ENCODE results near the gene MEGF6. TPM values are rescaled to one million over a fixed set of nuclear protein-coding genes. Genes with fewer than 3 reads are reported as not detected.

MEGF6 gene
- total RNA-seq, 1 experiment from 2014 or later, result 65.3 TPM

- intact Hi-C loops (cut with micrococcal nuclease; ENCODE audit: unreplicated experiment), result no loop called here
- Histone ChIP-seq H3K4me1 (replicated peaks; ENCODE audit: insufficient read depth) (peaks cover 14% of the 10 kb centered on the region), H3K27me3 (ENCODE audit: insufficient read depth, low read depth) (no peaks in the 10 kb centered on the region), H3K9me2 (ENCODE audit: insufficient read depth) (no peaks in the 10 kb centered on the region), H2AFZ (no peak overlapping the region), H3K9me3 (ENCODE audit: insufficient read depth, low read depth) (no peaks in the 10 kb centered on the region), H4K20me1 (ENCODE audit: insufficient read depth) (0 out of 2 replicates have a peak, but pooled peaks cover 4% of the 10 kb centered on the region), H3F3A (ENCODE audit: insufficient read depth, low read depth) (peaks cover 14% of the 10 kb centered on the region; the same call in 1 of the 2 replicates), H3K4me3 (no peak overlapping the region), H3K27ac (no peak overlapping the region), H3K36me3 (ENCODE audit: low read depth) (no peaks in the 10 kb centered on the region), H3K4me2 (no peak overlapping the region), H3K79me2 (ENCODE audit: low read depth) (no peaks in the 10 kb centered on the region)
- POLR2A ChIA-PET (ENCODE audit: unreplicated experiment), result no interaction called here
- TF ChIP-seq CTCF (conservative IDR thresholded peaks at IDR 0.05) (no peak), EZH2 (IDR thresholded peaks at IDR 0.05; ENCODE audit: low read depth) (no peak)
- CTCF ChIA-PET, result no interaction called here
- no peak for DNase-seq
- BruUV-seq (replicated peaks), result no TSS peak
Measured at GRCh38 chr1:3477241-3477995, 133.9 kb downstream of the MEGF6 start.

- no TSS peak for BruUV-seq (replicated peaks)
- Histone ChIP-seq H3K4me3 (no peak overlapping the region), H3F3A (ENCODE audit: insufficient read depth, low read depth) (peaks cover 16% of the 10 kb centered on the region; the same call in 1 of the 2 replicates), H3K27me3 (ENCODE audit: insufficient read depth, low read depth) (no peaks in the 10 kb centered on the region), H3K27ac (no peak overlapping the region), H4K20me1 (ENCODE audit: insufficient read depth) (peaks cover 3% of the 10 kb centered on the region; the same call in 1 of the 2 replicates), H3K9me3 (ENCODE audit: insufficient read depth, low read depth) (no peaks in the 10 kb centered on the region), H3K4me2 (no peak overlapping the region), H3K4me1 (replicated peaks; ENCODE audit: insufficient read depth) (peaks cover 6% of the 10 kb centered on the region), H3K36me3 (ENCODE audit: low read depth) (no peaks in the 10 kb centered on the region), H3K79me2 (ENCODE audit: low read depth) (no peaks in the 10 kb centered on the region), H3K9me2 (ENCODE audit: insufficient read depth) (no peaks in the 10 kb centered on the region), H2AFZ (no peak overlapping the region)
- intact Hi-C loops (cut with micrococcal nuclease; ENCODE audit: unreplicated experiment), result no loop called here
- DNase-seq, result no peak
- CTCF ChIA-PET, result no interaction called here
- POLR2A ChIA-PET (ENCODE audit: unreplicated experiment), result no interaction called here
- TF ChIP-seq EZH2 (IDR thresholded peaks at IDR 0.05; ENCODE audit: low read depth) (no peak), CTCF (conservative IDR thresholded peaks at IDR 0.05) (no peak)
Measured at GRCh38 chr1:3476666-3477065, 134.6 kb downstream of the MEGF6 start.

GRCh38 chr1:3475839-3476573 is 135.3 kb downstream of the MEGF6 start:
- no peak overlapping the region for H3K4me3 ChIP-seq
- BruUV-seq (replicated peaks), result no TSS peak
- H4K20me1 ChIP-seq (ENCODE audit: insufficient read depth), result no peaks in the 10 kb centered on the region; the same call in 1 of the 2 replicates
- ChIA-PET CTCF (no interaction called here), POLR2A (ENCODE audit: unreplicated experiment) (no interaction called here)
- no peak for TF ChIP-seq EZH2 (IDR thresholded peaks at IDR 0.05; ENCODE audit: low read depth)
- no peak for TF ChIP-seq CTCF (conservative IDR thresholded peaks at IDR 0.05)
- H3K4me2 ChIP-seq, result no peak overlapping the region
- no peaks in the 10 kb centered on the region for H3K27me3 ChIP-seq (ENCODE audit: insufficient read depth, low read depth)
- no peak overlapping the region for H2AFZ ChIP-seq
- no peaks in the 10 kb centered on the region; the same call in 1 of the 2 replicates for H3K4me1 ChIP-seq (replicated peaks; ENCODE audit: insufficient read depth)
- no peaks in the 10 kb centered on the region for H3K9me3 ChIP-seq (ENCODE audit: insufficient read depth, low read depth)
- H3K79me2 ChIP-seq (ENCODE audit: low read depth), result no peaks in the 10 kb centered on the region
- no peak for DNase-seq
- H3K36me3 ChIP-seq (ENCODE audit: low read depth), result no peaks in the 10 kb centered on the region
- H3K9me2 ChIP-seq (ENCODE audit: insufficient read depth), result no peaks in the 10 kb centered on the region
- H3F3A ChIP-seq (ENCODE audit: insufficient read depth, low read depth), result peaks cover 12% of the 10 kb centered on the region; the same call in 1 of the 2 replicates
- no peak overlapping the region for H3K27ac ChIP-seq
- intact Hi-C loops (cut with micrococcal nuclease; ENCODE audit: unreplicated experiment), result no loop called here

All from PC-9 (cell line).